ENCODE data around the gene STAG1. TPM values are rescaled to one million over a fixed set of nuclear protein-coding genes. Genes with fewer than 3 reads are reported as not detected.
"Not testable (repeated sequence)": the region's sequence is repeated elsewhere in the genome, so short reads cannot be mapped to it uniquely, and the experiment has no call there.

Gene STAG1
- total RNA-seq (10 to 100 TPM; 26.7 to 28.0 TPM), polyA plus RNA-seq (1 to 10 TPM; 4.6 to 6.6 TPM)

GRCh38 chr3:136752172-136752421 lies at the start of gene STAG1:
Gene STAG1, minus strand, starts transcription at chr3:136752378. Its CDS starts 121,480 bp downstream, at chr3:136630898.
- DNase-seq (ENCODE audit: low spot score) = no peak
- peak within 1 kb of the TSS; percentile 99 to 100 for H3K27ac ChIP-seq (ENCODE audit: low read depth in 1 of 2, low read length in 2 of 2)
- under 1% methylated on average over 27 of the region's 27 CpGs for WGBS
- H3K4me3 ChIP-seq (ENCODE audit: low read depth in 1 of 3, low read length in 3 of 3) = peak within 1 kb of the TSS; percentile 73 to 97 (median 82)
- H3K9me3 ChIP-seq (ENCODE audit: control insufficient read depth in 4 of 4, low read length in 3 of 4) = no peaks in the 10 kb centered on the region
- H3K27me3 ChIP-seq (ENCODE audit: control insufficient read depth in 4 of 4, insufficient read depth in 4 of 4, low read length in 3 of 4) = no peaks in the 10 kb centered on the region
- TF ChIP-seq RAD21 (IDR thresholded peaks at IDR 0.05) (peak; percentile 90 to 93), NR2F2 (IDR thresholded peaks at IDR 0.05) (no peak), HNF4A (conservative IDR thresholded peaks at IDR 0.05) (peak in 1 of 2 donors; percentile 17), ATF3 (IDR thresholded peaks at IDR 0.05) (no peak), ZBTB33 (IDR thresholded peaks at IDR 0.05) (no peak), HNF4G (IDR thresholded peaks at IDR 0.05) (no peak), REST (IDR thresholded peaks at IDR 0.05) (no peak), CTCF (IDR thresholded peaks at IDR 0.05; ENCODE audit: low read depth, low read length, missing input control) (peak; percentile 99), JUND (IDR thresholded peaks at IDR 0.05) (no peak), FOXA1 (IDR thresholded peaks at IDR 0.05) (no peak), EGR1 (IDR thresholded peaks at IDR 0.05; ENCODE audit: low read depth in 2 of 2) (no peak), FOXA2 (IDR thresholded peaks at IDR 0.05) (no peak), MAX (IDR thresholded peaks at IDR 0.05) (no peak), GABPA (IDR thresholded peaks at IDR 0.05 in 1 of 2, conservative IDR thresholded peaks at IDR 0.05 in 1 of 2) (no peak), YY1 (IDR thresholded peaks at IDR 0.05) (no peak), TAF1 (conservative IDR thresholded peaks at IDR 0.05) (peak; percentile 71), RXRA (IDR thresholded peaks at IDR 0.05) (no peak), SP1 (IDR thresholded peaks at IDR 0.05) (no peak)
- H3K36me3 ChIP-seq (ENCODE audit: control insufficient read depth in 4 of 4, insufficient read depth in 3 of 4, low read depth in 1 of 4, low read length in 3 of 4) = no peaks in the 10 kb centered on the region
- H3K4me1 ChIP-seq (ENCODE audit: control insufficient read depth in 4 of 4, insufficient read depth in 4 of 4, low read length in 3 of 4) = peaks cover 0 to 22% (median 6%) of the 10 kb centered on the region in 4 donors
- H3K9ac ChIP-seq (ENCODE audit: low read depth in 1 of 2, low read length in 2 of 2) = peak within 1 kb of the TSS; percentile 92 to 98

GRCh38 chr3:136801146-136801545 lies 49.0 kb upstream of the STAG1 start:
- H3K36me3 ChIP-seq (ENCODE audit: control insufficient read depth in 4 of 4, insufficient read depth in 3 of 4, low read depth in 1 of 4, low read length in 3 of 4); H3K4me3 ChIP-seq (ENCODE audit: low read depth in 1 of 3, low read length in 3 of 3); H3K4me1 ChIP-seq (ENCODE audit: control insufficient read depth in 4 of 4, insufficient read depth in 4 of 4, low read length in 3 of 4); H3K9me3 ChIP-seq (ENCODE audit: control insufficient read depth in 4 of 4, low read length in 3 of 4); H3K27me3 ChIP-seq (ENCODE audit: control insufficient read depth in 4 of 4, insufficient read depth in 4 of 4, low read length in 3 of 4); H3K9ac ChIP-seq (ENCODE audit: low read depth in 1 of 2, low read length in 2 of 2); DNase-seq (ENCODE audit: low spot score); H3K27ac ChIP-seq (ENCODE audit: low read depth in 1 of 2, low read length in 2 of 2): not testable (repeated sequence)
- WGBS = 95% methylated on average over 10 of the region's 10 CpGs
